ENCODE results near the gene GLI3. TPM values are rescaled to one million over a fixed set of nuclear protein-coding genes. Genes with fewer than 3 reads are reported as not detected.
A peak's percentile ranks its signal among the peaks of the same experiment; 100 is the strongest.

GLI3 gene
- total RNA-seq, 4 donors from 2014 or later, result 3.0 to 9.0 (median 4.2) TPM

GRCh38 chr7:42244828-42245227 lies 7.8 kb upstream of the GLI3 start:
- Histone ChIP-seq H3K27me3 (peaks cover 0 to 31% (median 0%) of the 10 kb centered on the region in 4 donors), H3K36me3 (no peaks in the 10 kb centered on the region), H3K4me1 (no peaks in the 10 kb centered on the region), H3K9me3 (no peaks in the 10 kb centered on the region), H3K4me3 (no peak overlapping the region), H3K27ac (no peak overlapping the region)
- 52 to 57% methylated on average over 2 of the region's 2 CpGs for WGBS, 2 donors
- DNase-seq, result no peak
- intact Hi-C loops (cut with DNase I), result no loop called here
- TF ChIP-seq CTCF (IDR thresholded peaks at IDR 0.05) (no peak), POLR2A (IDR thresholded peaks at IDR 0.05) (no peak)

GRCh38 chr7:42242381-42242780 lies 5.4 kb upstream of the GLI3 start:
- intact Hi-C loops (cut with DNase I), result no loop called here
- no peaks in the 10 kb centered on the region for H3K36me3 ChIP-seq
- no peak overlapping the region for H3K4me3 ChIP-seq
- H3K4me1 ChIP-seq, result peaks cover 0 to 17% (median 4%) of the 10 kb centered on the region in 3 donors
- H3K27ac ChIP-seq, result no peak overlapping the region
- 74 to 80% methylated on average over 3 of the region's 3 CpGs for WGBS, 2 donors
- TF ChIP-seq POLR2A (IDR thresholded peaks at IDR 0.05) (no peak), CTCF (IDR thresholded peaks at IDR 0.05) (no peak)
- no peak for DNase-seq
- H3K9me3 ChIP-seq, result no peaks in the 10 kb centered on the region
- H3K27me3 ChIP-seq, result peaks cover 0 to 49% (median 0%) of the 10 kb centered on the region in 4 donors

GRCh38 chr7:42241424-42241823 lies 4.4 kb upstream of the GLI3 start:
- DNase-seq, result no peak
- no peaks in the 10 kb centered on the region for H3K9me3 ChIP-seq
- no peak for TF ChIP-seq POLR2A (IDR thresholded peaks at IDR 0.05)
- no peak for TF ChIP-seq CTCF (IDR thresholded peaks at IDR 0.05)
- H3K27me3 ChIP-seq, result peaks cover 0 to 58% (median 0%) of the 10 kb centered on the region in 4 donors
- H3K4me1 ChIP-seq, result peaks cover 0 to 20% (median 4%) of the 10 kb centered on the region in 3 donors
- 64 to 79% methylated on average over 5 to 6 of the region's 6 CpGs for WGBS, 2 donors
- H3K36me3 ChIP-seq, result no peaks in the 10 kb centered on the region
- no peak overlapping the region for H3K27ac ChIP-seq
- intact Hi-C loops (cut with DNase I), result no loop called here
- H3K4me3 ChIP-seq, result no peak overlapping the region

- Histone ChIP-seq H3K27ac (no peak overlapping the region), H3K4me1 (peaks cover 0 to 30% (median 7%) of the 10 kb centered on the region in 3 donors), H3K36me3 (no peaks in the 10 kb centered on the region), H3K4me3 (no peak overlapping the region), H3K9me3 (no peaks in the 10 kb centered on the region), H3K27me3 (peaks cover 0 to 68% (median 0%) of the 10 kb centered on the region in 4 donors)
- intact Hi-C loops (cut with DNase I), result no loop called here
- no peak for DNase-seq
- whole genome bisulfite sequencing, 2 donors, result 43 to 52% methylated on average over 2 of the region's 2 CpGs
- TF ChIP-seq CTCF (IDR thresholded peaks at IDR 0.05) (no peak), POLR2A (IDR thresholded peaks at IDR 0.05) (no peak)
Measured at GRCh38 chr7:42240416-42240815, 3.4 kb upstream of the GLI3 start.

GRCh38 chr7:42238709-42239366 lies 1.8 kb upstream of the GLI3 start:
- Histone ChIP-seq H3K4me3 (peak overlapping the region in 2 of 4 donors; percentile 65 to 79), H3K36me3 (no peaks in the 10 kb centered on the region), H3K27ac (peak overlapping the region; percentile 86 to 96 (median 95)), H3K27me3 (peaks cover 0 to 80% (median 0%) of the 10 kb centered on the region in 4 donors), H3K9me3 (no peaks in the 10 kb centered on the region), H3K4me1 (peaks cover 5 to 46% (median 11%) of the 10 kb centered on the region in 3 donors)
- TF ChIP-seq CTCF (IDR thresholded peaks at IDR 0.05) (no peak), POLR2A (IDR thresholded peaks at IDR 0.05) (no peak)
- no peak for DNase-seq
- WGBS, 2 donors, result 27 to 28% methylated on average over 15 of the region's 15 CpGs
- intact Hi-C loops (cut with DNase I), result no loop called here
